AG04450 (cell line): Measurements from ENCODE around the gene FMN2. TPM values are rescaled to one million over a fixed set of nuclear protein-coding genes. Genes with fewer than 3 reads are reported as not detected.
A peak's percentile ranks its signal among the peaks of the same experiment; 100 is the strongest.

ENCODE experiments used
- CTCF ChIA-PET: fragments of 300-600, 350-600 bp; formaldehyde crosslinking; extraction: SDS; loops from one replicate; lab custom pipeline; 2022; ENCODE audit warnings: antibody characterized with exemption, inconsistent platforms; lab: Charles Lee
- POLR2A ChIA-PET: fragments of 350-600 bp; formaldehyde crosslinking; extraction: SDS; loops from one replicate; lab custom pipeline; 2021; ENCODE audit warnings: antibody characterized with exemption, inconsistent platforms; lab: Yijun Ruan, JAX
- DNase-seq: peaks from one replicate; pipeline ENCODE4 v3.0.0-alpha.2; 2011; ENCODE audit warnings: low read depth, low spot score
- H3K27ac ChIP-seq: one replicate; pipeline ENCODE4 v1.5.1; 2012; ENCODE audit warnings: low read depth, low read length, control low read depth
- H3K27me3 ChIP-seq: one replicate; pipeline ENCODE4 v1.6.0; 2012; ENCODE audit warnings: low read length; ENCODE audit not compliant: control insufficient read depth, insufficient read depth
- H3K4me3 ChIP-seq: 2 replicates; pipeline ENCODE4 v1.5.1; 2011; ENCODE audit warnings: mild to moderate bottlenecking, low read depth, low read length, control low read depth
- H3K9me3 ChIP-seq: 2 replicates; pipeline ENCODE4 v1.5.1; 2012; ENCODE audit warnings: low read length; ENCODE audit not compliant: control insufficient read depth, insufficient read depth
- CTCF ChIP-seq: IDR thresholded peaks from 2 replicates; pipeline ENCODE4 v1.5.1; 2011; ENCODE audit warnings: low read depth, low read length, control low read depth, inconsistent platforms
- polyA plus RNA-seq: library from polyadenylated mRNA; depleted of rRNA; stranded (reverse); fragments of >200 nt; gene quantifications from 2 replicates; pipeline ENCODE4 v1.2.3, GENCODE V29; 2011

Gene FMN2
- polyA plus RNA-seq, 1 experiment, result 6.9 TPM

GRCh38 chr1:240237305-240237721 lies 145.6 kb downstream of the FMN2 start:
- H3K9me3 ChIP-seq, result no peaks in the 10 kb centered on the region
- TF ChIP-seq CTCF, result no peak
- POLR2A ChIA-PET, result no interaction called here

GRCh38 chr1:240239309-240239708 lies 147.6 kb downstream of the FMN2 start:
- no peak overlapping the region for H3K4me3 ChIP-seq
- H3K27me3 ChIP-seq, result no peaks in the 10 kb centered on the region
- CTCF ChIA-PET, result no interaction called here
- no peak overlapping the region for H3K27ac ChIP-seq
- POLR2A ChIA-PET, result no interaction called here
- no peak for TF ChIP-seq CTCF
- H3K9me3 ChIP-seq, result no peaks in the 10 kb centered on the region
- no peak for DNase-seq

More at GRCh38 chr1:240237305-240237721, 145.6 kb downstream of the FMN2 start:
- Histone ChIP-seq H3K27me3 (no peaks in the 10 kb centered on the region), H3K4me3 (no peak overlapping the region), H3K27ac (no peak overlapping the region)
- DNase-seq, result no peak
- CTCF ChIA-PET, result no interaction called here

- Histone ChIP-seq H3K27ac (no peak overlapping the region), H3K27me3 (no peaks in the 10 kb centered on the region), H3K9me3 (no peaks in the 10 kb centered on the region; the same call in 1 of the 2 replicates), H3K4me3 (no peak overlapping the region)
- POLR2A ChIA-PET, result no interaction called here
- no peak for TF ChIP-seq CTCF
- CTCF ChIA-PET, result no interaction called here
- no peak for DNase-seq
Measured at GRCh38 chr1:240241278-240241677, 149.6 kb downstream of the FMN2 start.

GRCh38 chr1:240242601-240243144 lies 151.0 kb downstream of the FMN2 start:
- CTCF ChIA-PET, result no interaction called here
- POLR2A ChIA-PET, result no interaction called here
- no peak overlapping the region for H3K4me3 ChIP-seq
- peak; percentile 51 for DNase-seq
- TF ChIP-seq CTCF, result no peak
- peak overlapping the region; percentile 60 for H3K27ac ChIP-seq
- no peaks in the 10 kb centered on the region; the same call in 1 of the 2 replicates for H3K9me3 ChIP-seq
- H3K27me3 ChIP-seq, result no peaks in the 10 kb centered on the region

- peak overlapping the region; percentile 71 for H3K27ac ChIP-seq
- DNase-seq, result peak; percentile 45
- H3K9me3 ChIP-seq, result no peaks in the 10 kb centered on the region; the same call in 1 of the 2 replicates
- no peak overlapping the region for H3K4me3 ChIP-seq
- ChIA-PET CTCF (interaction anchor here (1.7 kb wide), 1 partner anchor 56 kb away, joined by 5 read pairs; no protein-coding TSS in a partner anchor), POLR2A (interaction anchor here (0.6 kb wide), 1 partner anchor 10 kb away, joined by 3 read pairs; no protein-coding TSS in a partner anchor)
- TF ChIP-seq CTCF, result no peak
- no peaks in the 10 kb centered on the region for H3K27me3 ChIP-seq
Measured at GRCh38 chr1:240244968-240245628, 153.4 kb downstream of the FMN2 start.
